Neural crest cell (in vitro differentiated cells): Measurements from ENCODE around the gene ASAP2. TPM values are rescaled to one million over a fixed set of nuclear protein-coding genes. Genes with fewer than 3 reads are reported as not detected.

Experiments
- DNase-seq: peaks from one replicate; pipeline ENCODE4 v3.0.0; 2021; ENCODE audit warnings: low read depth, mixed read lengths, low spot score
- H3K27ac Mint-ChIP-seq: one replicate; pipeline ENCODE4 v1.8.0; 2021; ENCODE audit warnings: mild to moderate bottlenecking, mixed read lengths; ENCODE audit not compliant: unreplicated experiment
- H3K27me3 Mint-ChIP-seq: 2 replicates; pipeline ENCODE4 v1.8.0; 2021; ENCODE audit warnings: low read depth, mild to moderate bottlenecking, mixed read lengths
- H3K36me3 Mint-ChIP-seq: 2 replicates; pipeline ENCODE4 v1.8.0; 2021; ENCODE audit warnings: low read depth, mild to moderate bottlenecking, mixed read lengths
- H3K4me1 Mint-ChIP-seq: 2 replicates; pipeline ENCODE4 v1.8.0; 2021; ENCODE audit warnings: mixed read lengths
- H3K4me3 Mint-ChIP-seq: one replicate; pipeline ENCODE4 v1.8.0; 2021; ENCODE audit warnings: mild to moderate bottlenecking, mixed read lengths
- H3K9me3 Mint-ChIP-seq: 2 replicates; pipeline ENCODE4 v1.8.0; 2021; ENCODE audit warnings: mixed read lengths
- total RNA-seq: library from RNA; stranded (reverse); gene quantifications from 2 replicates; pipeline ENCODE4 v1.2.1, GENCODE V29; 2021
- TF ChIP-seq, protein P1 (sequence below): fragments of 200-600 bp; sonication (generic); conservative IDR thresholded peaks from 2 replicates; pipeline ENCODE4 v1.5.0; 2021; ENCODE audit warnings: antibody characterized with exemption, mild to moderate bottlenecking

ASAP2 gene
- total RNA-seq, 1 donor from 2014 or later: 48.6 TPM

- no peak for DNase-seq
- H3K36me3 Mint-ChIP-seq: peaks cover 2% of the 10 kb centered on the region
- no peaks in the 10 kb centered on the region for H3K9me3 Mint-ChIP-seq
- H3K27ac Mint-ChIP-seq: peak overlapping the region; percentile 95
- H3K4me3 Mint-ChIP-seq: peak overlapping the region; percentile 65
- peaks cover 48% of the 10 kb centered on the region for H3K4me1 Mint-ChIP-seq
- TF ChIP-seq, protein P1, sequence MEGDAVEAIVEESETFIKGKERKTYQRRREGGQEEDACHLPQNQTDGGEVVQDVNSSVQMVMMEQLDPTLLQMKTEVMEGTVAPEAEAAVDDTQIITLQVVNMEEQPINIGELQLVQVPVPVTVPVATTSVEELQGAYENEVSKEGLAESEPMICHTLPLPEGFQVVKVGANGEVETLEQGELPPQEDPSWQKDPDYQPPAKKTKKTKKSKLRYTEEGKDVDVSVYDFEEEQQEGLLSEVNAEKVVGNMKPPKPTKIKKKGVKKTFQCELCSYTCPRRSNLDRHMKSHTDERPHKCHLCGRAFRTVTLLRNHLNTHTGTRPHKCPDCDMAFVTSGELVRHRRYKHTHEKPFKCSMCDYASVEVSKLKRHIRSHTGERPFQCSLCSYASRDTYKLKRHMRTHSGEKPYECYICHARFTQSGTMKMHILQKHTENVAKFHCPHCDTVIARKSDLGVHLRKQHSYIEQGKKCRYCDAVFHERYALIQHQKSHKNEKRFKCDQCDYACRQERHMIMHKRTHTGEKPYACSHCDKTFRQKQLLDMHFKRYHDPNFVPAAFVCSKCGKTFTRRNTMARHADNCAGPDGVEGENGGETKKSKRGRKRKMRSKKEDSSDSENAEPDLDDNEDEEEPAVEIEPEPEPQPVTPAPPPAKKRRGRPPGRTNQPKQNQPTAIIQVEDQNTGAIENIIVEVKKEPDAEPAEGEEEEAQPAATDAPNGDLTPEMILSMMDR: no peak
- H3K27me3 Mint-ChIP-seq: no peaks in the 10 kb centered on the region
Observed at GRCh38 chr2:9178904-9179571, 27.6 kb upstream of the ASAP2 start.

- no peaks in the 10 kb centered on the region for H3K9me3 Mint-ChIP-seq
- H3K27ac Mint-ChIP-seq: peak overlapping the region; percentile 95
- peaks cover 2% of the 10 kb centered on the region for H3K36me3 Mint-ChIP-seq
- H3K4me1 Mint-ChIP-seq: peaks cover 54% of the 10 kb centered on the region
- DNase-seq: no peak
- H3K4me3 Mint-ChIP-seq: peak overlapping the region; percentile 65
- TF ChIP-seq, protein P1: no peak
- no peaks in the 10 kb centered on the region for H3K27me3 Mint-ChIP-seq
Observed at GRCh38 chr2:9179572-9180201, 26.9 kb upstream of the ASAP2 start.

DNA sequence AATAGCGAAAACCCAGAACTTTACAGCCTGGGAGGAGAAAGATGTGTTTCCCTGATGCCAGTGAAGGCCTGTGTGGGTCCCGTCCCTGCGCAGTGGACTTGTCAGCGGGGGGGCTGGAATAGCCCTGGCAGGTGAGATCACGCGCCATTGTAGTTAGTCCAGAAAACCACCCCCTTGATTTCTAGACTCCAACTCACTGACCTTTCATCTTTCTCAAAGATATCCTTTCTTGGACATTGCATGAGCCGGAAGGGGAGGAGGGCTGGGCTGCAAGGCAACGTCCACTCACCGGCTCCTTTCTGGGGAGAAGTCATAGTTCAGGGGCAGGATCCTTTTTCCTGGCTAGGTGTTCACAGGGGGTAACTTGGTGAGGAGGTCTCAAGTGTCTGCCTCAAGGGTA, 22.3 kb upstream of the ASAP2 start:
- Mint-ChIP-seq H3K27me3 (no peaks in the 10 kb centered on the region), H3K4me1 (peaks cover 39% of the 10 kb centered on the region), H3K27ac (no peak overlapping the region), H3K36me3 (peaks cover 2% of the 10 kb centered on the region), H3K4me3 (no peak overlapping the region), H3K9me3 (no peaks in the 10 kb centered on the region)
- TF ChIP-seq, protein P1: no peak
- DNase-seq: no peak

- no peaks in the 10 kb centered on the region for H3K9me3 Mint-ChIP-seq
- no peaks in the 10 kb centered on the region for H3K27me3 Mint-ChIP-seq
- no peaks in the 10 kb centered on the region for H3K36me3 Mint-ChIP-seq
- H3K4me3 Mint-ChIP-seq: no peak overlapping the region
- DNase-seq: no peak
- peaks cover 33% of the 10 kb centered on the region for H3K4me1 Mint-ChIP-seq
- no peak overlapping the region for H3K27ac Mint-ChIP-seq
- TF ChIP-seq, protein P1: no peak
Observed at GRCh38 chr2:9187620-9188214, 18.9 kb upstream of the ASAP2 start.

- Mint-ChIP-seq H3K27me3 (no peaks in the 10 kb centered on the region), H3K36me3 (no peaks in the 10 kb centered on the region), H3K4me1 (peaks cover 27% of the 10 kb centered on the region), H3K9me3 (no peaks in the 10 kb centered on the region), H3K27ac (no peak overlapping the region), H3K4me3 (no peak overlapping the region)
- TF ChIP-seq, protein P1: no peak
- no peak for DNase-seq
Observed at GRCh38 chr2:9188823-9189222, 17.8 kb upstream of the ASAP2 start.
